Thyroid gland (tissue), 4 donors: ENCODE results near the gene CRELD1. TPM values are rescaled to one million over a fixed set of nuclear protein-coding genes. Genes with fewer than 3 reads are reported as not detected.
A peak's percentile ranks its signal among the peaks of the same experiment; 100 is the strongest.

Experiments
- DNase-seq, 2 donors: peaks; one replicate each; pipeline ENCODE4 v3.0.0-alpha.2; 2019
- H3K27ac ChIP-seq, 3 donors: fragments of 200-600 bp; sonication (generic); 1 replicate in 2 of 3; 2 replicates in 1 of 3; pipeline ENCODE4 v1.5.1; 2016 to 2019; ENCODE audit warnings: mild to moderate bottlenecking in 1 of 3, moderate library complexity in 1 of 3
- H3K27me3 ChIP-seq: fragments of 200-600 bp; sonication (generic); one replicate; pipeline ENCODE4 v1.5.1; 2019
- H3K36me3 ChIP-seq, 2 donors: fragments of 200-600 bp; sonication (generic); one replicate each; pipeline ENCODE4 v1.5.1; 2016 to 2019
- H3K4me1 ChIP-seq, 2 donors: fragments of 200-600 bp; sonication (generic); one replicate each; pipeline ENCODE4 v1.5.1; 2017 to 2019
- H3K4me3 ChIP-seq, 3 donors: fragments of 200-600 bp; sonication (generic); replicated peaks in 1 of 3; 1 replicate in 2 of 3; 2 replicates in 1 of 3; pipeline ENCODE4 v1.5.1; 2016; ENCODE audit warnings: mild to moderate bottlenecking in 1 of 3
- H3K9me3 ChIP-seq: fragments of 200-600 bp; sonication (generic); one replicate; pipeline ENCODE4 v1.5.1; 2017
- CTCF ChIP-seq, 6 experiments: fragments of 200-600 bp in 3 of 6; fragments of 450-650 bp in 3 of 6; sonication (generic) in 3 of 6; IDR thresholded peaks; one replicate each; pipeline ENCODE4 v1.5.1; 2016 to 2019; ENCODE audit warnings: antibody characterized with exemption in 6 of 6, mild to moderate bottlenecking in 2 of 6, inconsistent platforms in 1 of 6, moderate library complexity in 1 of 6
- POLR2A ChIP-seq, 2 donors: fragments of 450-650 bp; IDR thresholded peaks; one replicate each; pipeline ENCODE4 v1.6.1; 2017; ENCODE audit warnings: antibody characterized with exemption in 2 of 2, mild to moderate bottlenecking in 2 of 2, moderate library complexity in 1 of 2
- WGBS, 2 donors: methylation state at CpG; one replicate each; pipeline ENCODE4 v1.1.5; 2017; 5-methylcytosine and 5-hydroxymethylcytosine counted together
- intact Hi-C: fragments of 100-400 bp; cut with DNase I; formaldehyde crosslinking; loops from one replicate; pipeline ENCODE4 v1.15.1; 2023
- total RNA-seq, 4 donors: library from RNA; depleted of rRNA; stranded (reverse); fragments of >200 nt; gene quantifications; one replicate each; pipeline ENCODE4 v1.2.3, GENCODE V29; 2016

The CRELD1 gene
- total RNA-seq, 4 donors from 2014 or later, result 57.3 to 192 (median 96.7) TPM

GRCh38 chr3:9902372-9903237 lies 31.0 kb upstream of the CRELD1 start, which contains the start of gene IL17RE:
TSS of gene IL17RE (plus strand) at chr3:9902848. CDS start at chr3:9902933, 85 bp downstream.
- 14 to 37% methylated on average over 8 of the region's 13 CpGs for WGBS, 2 donors
- Histone ChIP-seq H3K9me3 (no peaks in the 10 kb centered on the region), H3K4me3 (peak within 1 kb of the TSS; percentile 26 to 52 (median 39)), H3K27ac (peak within 1 kb of the TSS; percentile 40 to 68 (median 50)), H3K36me3 (no peaks in the 10 kb centered on the region), H3K27me3 (no peaks in the 10 kb centered on the region), H3K4me1 (peaks cover 16 to 21% of the 10 kb centered on the region in 2 donors)
- intact Hi-C loops, result no loop called here
- peak in 1 of 2 donors; percentile 58 for TF ChIP-seq POLR2A (IDR thresholded peaks at IDR 0.05)
- no peak for TF ChIP-seq CTCF (IDR thresholded peaks at IDR 0.05)
- peak; percentile 69 to 77 for DNase-seq

GRCh38 chr3:9903238-9903624 lies 30.4 kb upstream of the CRELD1 start:
- Histone ChIP-seq H3K27me3 (no peaks in the 10 kb centered on the region), H3K27ac (peak overlapping the region; percentile 40 to 68 (median 50)), H3K9me3 (no peaks in the 10 kb centered on the region), H3K4me1 (peaks cover 16 to 21% of the 10 kb centered on the region in 2 donors), H3K4me3 (peak overlapping the region; percentile 26 to 52 (median 39)), H3K36me3 (no peaks in the 10 kb centered on the region)
- no peak for TF ChIP-seq CTCF (IDR thresholded peaks at IDR 0.05)
- no peak for TF ChIP-seq POLR2A (IDR thresholded peaks at IDR 0.05)
- peak; percentile 6 to 29 for DNase-seq
- 21 to 29% methylated on average over 4 of the region's 4 CpGs for WGBS, 2 donors
- intact Hi-C loops, result no loop called here

- TF ChIP-seq CTCF (IDR thresholded peaks at IDR 0.05) (no peak), POLR2A (IDR thresholded peaks at IDR 0.05) (no peak)
- intact Hi-C loops, result no loop called here
- H3K4me1 ChIP-seq, result peaks cover 16 to 21% of the 10 kb centered on the region in 2 donors
- WGBS, 2 donors, result 81 to 84% methylated on average over 4 of the region's 4 CpGs
- no peaks in the 10 kb centered on the region for H3K27me3 ChIP-seq
- no peaks in the 10 kb centered on the region for H3K9me3 ChIP-seq
- no peaks in the 10 kb centered on the region for H3K36me3 ChIP-seq
- peak in 1 of 2 donors; percentile 17 for DNase-seq
- H3K27ac ChIP-seq, result no peak overlapping the region
- H3K4me3 ChIP-seq, result no peak overlapping the region
These were observed 29.7 kb upstream of the CRELD1 start for GRCh38 chr3:9903904-9904303.

- WGBS, 2 donors, result 89 to 92% methylated on average over 5 of the region's 5 CpGs
- Histone ChIP-seq H3K27me3 (no peaks in the 10 kb centered on the region), H3K27ac (no peak overlapping the region), H3K4me1 (peaks cover 16 to 21% of the 10 kb centered on the region in 2 donors), H3K36me3 (no peaks in the 10 kb centered on the region), H3K4me3 (no peak overlapping the region), H3K9me3 (no peaks in the 10 kb centered on the region)
- intact Hi-C loops, result no loop called here
- TF ChIP-seq CTCF (IDR thresholded peaks at IDR 0.05) (no peak), POLR2A (IDR thresholded peaks at IDR 0.05) (no peak)
- DNase-seq, result no peak
These were observed 27.2 kb upstream of the CRELD1 start for GRCh38 chr3:9906480-9906879.

GRCh38 chr3:9908286-9908685 lies 25.3 kb upstream of the CRELD1 start:
- H3K27me3 ChIP-seq, result no peaks in the 10 kb centered on the region
- peaks cover 3 to 7% of the 10 kb centered on the region in 2 donors for H3K4me1 ChIP-seq
- no peak for TF ChIP-seq CTCF (IDR thresholded peaks at IDR 0.05)
- no peak for TF ChIP-seq POLR2A (IDR thresholded peaks at IDR 0.05)
- DNase-seq, result no peak
- no peaks in the 10 kb centered on the region for H3K36me3 ChIP-seq
- H3K9me3 ChIP-seq, result no peaks in the 10 kb centered on the region
- H3K4me3 ChIP-seq, result no peak overlapping the region
- WGBS, 2 donors, result 91 to 96% methylated on average over 3 of the region's 3 CpGs
- H3K27ac ChIP-seq, result no peak overlapping the region
- intact Hi-C loops, result no loop called here
